HCT116 (cell line): ENCODE measurements around the gene ZNF473. TPM values are rescaled to one million over a fixed set of nuclear protein-coding genes. Genes with fewer than 3 reads are reported as not detected.

Experiments used
- ATAC-seq: fragments of 200-7000 bp; cut with Tn5 transposase; 2 replicates; pipeline ENCODE4 v1.9.1; 2020; ENCODE audit warnings: mild to moderate bottlenecking, moderate library complexity
- BruUV-seq: library from RNA; stranded (reverse); fragments of 400-500 nt; replicated peaks from 2 replicates; lab custom pipeline; 2021; lab: Mats Ljungman, UMichigan
- CTCF ChIA-PET: fragments of 300-600 bp; sonication (Branson Sonifier 250); formaldehyde crosslinking; loops from one replicate; lab custom pipeline; 2021; ENCODE audit warnings: antibody characterized with exemption; lab: Charles Lee
- POLR2A ChIA-PET: fragments of 300-600, 350-600 bp; sonication (Branson Sonifier 250); formaldehyde crosslinking; loops from one replicate; lab custom pipeline; 2021; ENCODE audit warnings: antibody characterized with exemption; lab: Charles Lee
- RAD21 ChIA-PET, 2 experiments: fragments of 300-600 bp; sonication (Branson Sonifier 250); formaldehyde crosslinking; loops; one replicate each; lab custom pipeline; 2023; ENCODE audit warnings: low total read pairs in 2 of 2; ENCODE audit not compliant: uncharacterized antibody in 2 of 2, unreplicated experiment in 2 of 2, low non-redundant PET in 1 of 2; lab: Charles Lee
- DNase-seq: peaks from one replicate; pipeline ENCODE4 v3.0.0-alpha.2; 2010; ENCODE audit warnings: low read depth, low spot score
- H2AFZ ChIP-seq: fragments of 200-600 bp; shearing (Covaris generic), sonication (generic); 2 replicates; pipeline ENCODE4 v1.6.1; 2017; ENCODE audit warnings: low read depth, mixed run types, mixed read lengths, antibody characterized with exemption, low read length; ENCODE audit not compliant: poor library complexity, severe bottlenecking
- H3K27ac ChIP-seq: 2 replicates; pipeline ENCODE4 v1.5.1; 2012; ENCODE audit warnings: low read depth, low read length
- H3K27me3 ChIP-seq: fragments of 200-600 bp; sonication (generic); 2 replicates; pipeline ENCODE4 v1.6.1; 2016; ENCODE audit warnings: mixed run types, low read length, mixed read lengths; ENCODE audit not compliant: insufficient read depth
- H3K36me3 ChIP-seq, 2 experiments: fragments of 200-500 bp in 1 of 2; fragments of 200-600 bp in 1 of 2; sonication (Bioruptor generic) in 1 of 2; sonication (generic) in 1 of 2; 2 replicates each; pipeline versions ENCODE4 v1.5.1 to v1.6.1; 2014 to 2016; ENCODE audit warnings: low read length in 2 of 2, inconsistent platforms in 1 of 2, mixed read lengths in 1 of 2, mixed run types in 1 of 2; ENCODE audit not compliant: insufficient read depth in 2 of 2, control insufficient read depth in 1 of 2
- H3K4me1 ChIP-seq, 2 experiments: fragments of 200-600 bp in 1 of 2; sonication (generic) in 1 of 2; 2 replicates each; pipeline versions ENCODE4 v1.5.1 to v1.6.1; 2012 to 2017; ENCODE audit warnings: low read length in 2 of 2, inconsistent platforms in 1 of 2, mild to moderate bottlenecking in 1 of 2, mixed read lengths in 1 of 2, mixed run types in 1 of 2, moderate library complexity in 1 of 2; ENCODE audit not compliant: insufficient read depth in 2 of 2, control insufficient read depth in 1 of 2
- H3K4me2 ChIP-seq: fragments of 200-600 bp; sonication (generic); 2 replicates; pipeline ENCODE4 v1.6.1; 2017; ENCODE audit warnings: mixed run types, low read length, mixed read lengths
- H3K4me3 ChIP-seq, 2 experiments: fragments of 200-600 bp in 1 of 2; sonication (generic) in 1 of 2; replicated peaks in 1 of 2; 2 replicates each; pipeline ENCODE4 v1.5.1; 2011 to 2016; ENCODE audit warnings: low read length in 2 of 2, control low read depth in 1 of 2, low read depth in 1 of 2, mild to moderate bottlenecking in 1 of 2, mixed read lengths in 1 of 2, mixed run types in 1 of 2
- H3K79me2 ChIP-seq: fragments of 200-600 bp; sonication (generic); 2 replicates; pipeline ENCODE4 v1.6.1; 2017; ENCODE audit warnings: mild to moderate bottlenecking, mixed run types, low read length, moderate library complexity, mixed read lengths; ENCODE audit not compliant: insufficient read depth
- H3K9ac ChIP-seq: fragments of 200-600 bp; sonication (generic); 2 replicates; pipeline ENCODE4 v1.6.1; 2016; ENCODE audit warnings: low read length, mixed read lengths
- H3K9me2 ChIP-seq: fragments of 200-600 bp; sonication (generic), shearing (Covaris generic); 2 replicates; pipeline ENCODE4 v1.6.1; 2017; ENCODE audit warnings: mixed run types, mild to moderate bottlenecking, moderate library complexity; ENCODE audit not compliant: insufficient read depth
- H3K9me3 ChIP-seq, 2 experiments: fragments of 200-500 bp in 1 of 2; fragments of 200-600 bp in 1 of 2; sonication (Bioruptor generic) in 1 of 2; sonication (generic) in 1 of 2; 2 replicates each; pipeline ENCODE4 v1.6.1; 2014 to 2017; ENCODE audit warnings: low read length in 2 of 2, mixed read lengths in 2 of 2, inconsistent platforms in 1 of 2, low read depth in 1 of 2, mild to moderate bottlenecking in 1 of 2, mixed run types in 1 of 2, moderate library complexity in 1 of 2; ENCODE audit not compliant: control insufficient read depth in 1 of 2, insufficient read depth in 1 of 2
- H4K20me1 ChIP-seq: fragments of 200-600 bp; sonication (generic), shearing (Covaris generic); 2 replicates; pipeline ENCODE4 v1.6.1; 2017; ENCODE audit warnings: mixed run types, mild to moderate bottlenecking, moderate library complexity; ENCODE audit not compliant: insufficient read depth
- CEBPB ChIP-seq: IDR thresholded peaks from 2 replicates; pipeline ENCODE4 v1.6.1; 2012; ENCODE audit warnings: low read depth
- EZH2phosphoT487 ChIP-seq: fragments of 200-600 bp; IDR thresholded peaks from 2 replicates; pipeline ENCODE4 v1.6.1; 2018; ENCODE audit warnings: antibody characterized with exemption, borderline replicate concordance
- POLR2AphosphoS5 ChIP-seq: IDR thresholded peaks from 2 replicates; pipeline ENCODE4 v1.6.1; 2011; ENCODE audit warnings: mild to moderate bottlenecking, low read depth, low read length, moderate library complexity
- SIN3A ChIP-seq: IDR thresholded peaks from 2 replicates; pipeline ENCODE4 v1.6.1; 2012; ENCODE audit warnings: low read depth
- SP1 ChIP-seq: IDR thresholded peaks from 2 replicates; pipeline ENCODE4 v1.6.1; 2012; ENCODE audit warnings: low read depth
- SRF ChIP-seq: IDR thresholded peaks from 2 replicates; pipeline ENCODE4 v1.6.1; 2012; ENCODE audit warnings: low read depth
- TCF7L2 ChIP-seq: IDR thresholded peaks from 2 replicates; pipeline ENCODE4 v1.7.0; 2011; ENCODE audit warnings: borderline replicate concordance, inconsistent platforms; ENCODE audit not compliant: insufficient read depth, insufficient read length; ENCODE audit errors: extremely low read depth
- ZNF274 ChIP-seq: fragments of 200-500 bp; sonication (Bioruptor generic); IDR thresholded peaks from 2 replicates; pipeline ENCODE4 v1.6.1; 2014; ENCODE audit warnings: mild to moderate bottlenecking, low read depth, low read length, inconsistent platforms
- intact Hi-C: fragments of 100-400 bp; cut with micrococcal nuclease; formaldehyde crosslinking; loops from 2 replicates; pipeline ENCODE4 v1.10.0; 2022
- total RNA-seq: library from RNA; stranded (reverse); gene quantifications from one replicate; pipeline ENCODE4 v1.2.1, GENCODE V29; 2021; ENCODE audit not compliant: unreplicated experiment
- TF ChIP-seq, protein P1 (sequence below), 3 experiments: fragments of 200-600 bp in 1 of 3; sonication (generic) in 1 of 3; IDR thresholded peaks in 2 of 3; conservative IDR thresholded peaks in 1 of 3; 2 replicates each; pipeline ENCODE4 v1.5.1; 2012 to 2017; ENCODE audit warnings: low read depth in 2 of 3, low read length in 2 of 3, antibody characterized with exemption in 1 of 3, borderline replicate concordance in 1 of 3, control low read depth in 1 of 3, mild to moderate bottlenecking in 1 of 3, mixed read lengths in 1 of 3, mixed run types in 1 of 3, moderate library complexity in 1 of 3; ENCODE audit not compliant: insufficient read depth in 1 of 3
- TF ChIP-seq, protein P2 (sequence below): IDR thresholded peaks from 2 replicates; pipeline ENCODE4 v1.6.1; 2011; ENCODE audit warnings: mild to moderate bottlenecking, low read length, moderate library complexity; ENCODE audit not compliant: insufficient replicate concordance; ENCODE audit errors: extremely low read depth
- TF ChIP-seq, protein P3 (sequence below): IDR thresholded peaks from 2 replicates; pipeline ENCODE4 v1.6.1; 2012

Gene ZNF473
- total RNA-seq, 1 experiment from 2014 or later = 19.8 TPM

DNA sequence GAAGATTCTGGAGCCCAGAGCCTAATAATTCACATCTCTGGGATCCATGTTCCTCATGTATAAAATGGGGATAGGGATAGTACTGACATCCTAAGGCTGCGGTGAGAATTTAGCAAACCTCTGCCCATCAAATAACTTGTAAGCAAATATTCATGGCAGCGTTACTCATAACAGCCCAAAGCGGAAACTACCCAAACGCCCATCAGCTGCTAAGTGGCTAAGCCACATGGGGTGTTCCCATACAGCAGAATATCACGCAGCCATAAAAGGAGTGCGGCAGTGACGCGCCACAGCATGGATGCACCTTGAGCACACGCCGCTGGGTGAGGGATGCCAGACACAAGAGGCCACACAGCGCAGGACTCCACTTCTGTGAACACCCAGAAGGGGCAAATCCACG is 20.4 kb upstream of the ZNF473 start:
- 0 out of 2 replicates have a peak, but pooled peaks cover 4% of the 10 kb centered on the region for H4K20me1 ChIP-seq
- no peak for TF ChIP-seq POLR2AphosphoS5
- TF ChIP-seq CEBPB = no peak
- no peak for TF ChIP-seq SP1
- TF ChIP-seq ZNF274 = no peak
- TF ChIP-seq SRF = no peak
- TF ChIP-seq TCF7L2 = no peak
- no peak for TF ChIP-seq SIN3A
- TF ChIP-seq, protein P1, sequence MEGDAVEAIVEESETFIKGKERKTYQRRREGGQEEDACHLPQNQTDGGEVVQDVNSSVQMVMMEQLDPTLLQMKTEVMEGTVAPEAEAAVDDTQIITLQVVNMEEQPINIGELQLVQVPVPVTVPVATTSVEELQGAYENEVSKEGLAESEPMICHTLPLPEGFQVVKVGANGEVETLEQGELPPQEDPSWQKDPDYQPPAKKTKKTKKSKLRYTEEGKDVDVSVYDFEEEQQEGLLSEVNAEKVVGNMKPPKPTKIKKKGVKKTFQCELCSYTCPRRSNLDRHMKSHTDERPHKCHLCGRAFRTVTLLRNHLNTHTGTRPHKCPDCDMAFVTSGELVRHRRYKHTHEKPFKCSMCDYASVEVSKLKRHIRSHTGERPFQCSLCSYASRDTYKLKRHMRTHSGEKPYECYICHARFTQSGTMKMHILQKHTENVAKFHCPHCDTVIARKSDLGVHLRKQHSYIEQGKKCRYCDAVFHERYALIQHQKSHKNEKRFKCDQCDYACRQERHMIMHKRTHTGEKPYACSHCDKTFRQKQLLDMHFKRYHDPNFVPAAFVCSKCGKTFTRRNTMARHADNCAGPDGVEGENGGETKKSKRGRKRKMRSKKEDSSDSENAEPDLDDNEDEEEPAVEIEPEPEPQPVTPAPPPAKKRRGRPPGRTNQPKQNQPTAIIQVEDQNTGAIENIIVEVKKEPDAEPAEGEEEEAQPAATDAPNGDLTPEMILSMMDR (IDR thresholded peaks at IDR 0.05 in 2 of 3, conservative IDR thresholded peaks at IDR 0.05 in 1 of 3; ENCODE audit: borderline replicate concordance in 1 of 3, insufficient read depth in 1 of 3, low read depth in 2 of 3, low read length in 2 of 3) = no peak
- TF ChIP-seq EZH2phosphoT487 = no peak
- TF ChIP-seq, protein P2, sequence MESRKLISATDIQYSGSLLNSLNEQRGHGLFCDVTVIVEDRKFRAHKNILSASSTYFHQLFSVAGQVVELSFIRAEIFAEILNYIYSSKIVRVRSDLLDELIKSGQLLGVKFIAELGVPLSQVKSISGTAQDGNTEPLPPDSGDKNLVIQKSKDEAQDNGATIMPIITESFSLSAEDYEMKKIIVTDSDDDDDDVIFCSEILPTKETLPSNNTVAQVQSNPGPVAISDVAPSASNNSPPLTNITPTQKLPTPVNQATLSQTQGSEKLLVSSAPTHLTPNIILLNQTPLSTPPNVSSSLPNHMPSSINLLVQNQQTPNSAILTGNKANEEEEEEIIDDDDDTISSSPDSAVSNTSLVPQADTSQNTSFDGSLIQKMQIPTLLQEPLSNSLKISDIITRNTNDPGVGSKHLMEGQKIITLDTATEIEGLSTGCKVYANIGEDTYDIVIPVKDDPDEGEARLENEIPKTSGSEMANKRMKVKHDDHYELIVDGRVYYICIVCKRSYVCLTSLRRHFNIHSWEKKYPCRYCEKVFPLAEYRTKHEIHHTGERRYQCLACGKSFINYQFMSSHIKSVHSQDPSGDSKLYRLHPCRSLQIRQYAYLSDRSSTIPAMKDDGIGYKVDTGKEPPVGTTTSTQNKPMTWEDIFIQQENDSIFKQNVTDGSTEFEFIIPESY = no peak
- TF ChIP-seq, protein P3, sequence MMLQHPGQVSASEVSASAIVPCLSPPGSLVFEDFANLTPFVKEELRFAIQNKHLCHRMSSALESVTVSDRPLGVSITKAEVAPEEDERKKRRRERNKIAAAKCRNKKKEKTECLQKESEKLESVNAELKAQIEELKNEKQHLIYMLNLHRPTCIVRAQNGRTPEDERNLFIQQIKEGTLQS = no peak
- H3K9me2 ChIP-seq = no peaks in the 10 kb centered on the region
- peak overlapping the region; percentile 100 for H3K27ac ChIP-seq
- H3K27me3 ChIP-seq = no peaks in the 10 kb centered on the region
- CTCF ChIA-PET = no interaction called here
- no peak overlapping the region for H2AFZ ChIP-seq
- RAD21 ChIA-PET = no interaction called here
- H3K36me3 ChIP-seq = peaks cover 12 to 23% of the 10 kb centered on the region in 2 experiments; a peak in 3 of 4 replicates
- H3K79me2 ChIP-seq = peaks cover 6% of the 10 kb centered on the region; the same call in 1 of the 2 replicates
- intact Hi-C loops = no loop called here
- no peak for ATAC-seq
- H3K9me3 ChIP-seq = no peaks in the 10 kb centered on the region
- peaks cover 26 to 33% of the 10 kb centered on the region in 2 experiments for H3K4me1 ChIP-seq
- POLR2A ChIA-PET = no interaction called here
- DNase-seq = no peak
- BruUV-seq = TSS peak; percentile 8
- H3K4me3 ChIP-seq = no peak overlapping the region
- no peak overlapping the region for H3K4me2 ChIP-seq
- H3K9ac ChIP-seq = no peak overlapping the region
